ENCODE measurements around the gene HCN1.
"Not testable (repeated sequence)": the region's sequence is repeated elsewhere in the genome, so short reads cannot be mapped to it uniquely, and the experiment has no call there.

The HCN1 gene

DNA sequence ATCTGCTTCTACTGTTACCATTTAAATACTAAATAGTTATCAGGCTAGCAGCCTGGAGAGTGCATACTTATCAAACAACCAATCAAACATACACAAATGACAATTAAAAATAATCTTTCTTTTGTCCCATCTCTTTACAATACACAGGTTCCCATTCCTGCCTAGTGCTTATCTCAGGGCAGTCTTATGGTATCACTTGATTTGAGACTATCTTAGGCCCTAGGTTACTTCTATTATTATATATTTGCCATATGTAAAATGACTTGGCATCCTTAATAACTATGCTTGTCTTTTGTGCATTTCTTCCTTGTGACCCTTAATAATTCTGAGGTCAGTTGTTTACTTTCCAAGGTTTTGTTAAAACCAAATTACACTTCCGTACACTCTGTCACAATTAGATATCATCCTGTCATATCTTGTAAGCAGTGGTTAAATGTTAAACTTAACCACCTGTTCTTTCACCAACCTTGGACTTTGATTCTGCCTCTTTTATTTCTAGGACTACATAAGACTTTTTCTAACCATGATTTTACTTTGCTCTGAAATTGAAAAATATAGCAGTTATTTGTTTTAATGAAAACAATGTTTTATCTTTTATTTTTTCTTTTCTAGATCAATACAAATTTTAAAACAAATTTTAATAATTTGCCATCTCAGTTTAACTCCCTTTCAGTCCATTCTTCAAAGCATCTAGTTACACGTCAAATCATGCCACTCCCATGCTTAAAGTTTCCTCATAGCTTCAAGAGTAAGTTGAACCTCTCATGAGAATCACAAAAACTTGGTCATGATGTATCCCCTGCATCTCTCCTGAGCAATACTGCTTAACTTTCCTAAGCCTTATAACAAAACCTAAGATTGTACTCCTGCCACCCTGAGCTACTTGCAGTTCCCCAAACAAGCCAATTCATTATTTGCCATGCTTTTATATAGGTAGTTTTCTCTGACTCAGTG, 281.3 kb downstream of the HCN1 start:
- no peak for DNase-seq

DNA sequence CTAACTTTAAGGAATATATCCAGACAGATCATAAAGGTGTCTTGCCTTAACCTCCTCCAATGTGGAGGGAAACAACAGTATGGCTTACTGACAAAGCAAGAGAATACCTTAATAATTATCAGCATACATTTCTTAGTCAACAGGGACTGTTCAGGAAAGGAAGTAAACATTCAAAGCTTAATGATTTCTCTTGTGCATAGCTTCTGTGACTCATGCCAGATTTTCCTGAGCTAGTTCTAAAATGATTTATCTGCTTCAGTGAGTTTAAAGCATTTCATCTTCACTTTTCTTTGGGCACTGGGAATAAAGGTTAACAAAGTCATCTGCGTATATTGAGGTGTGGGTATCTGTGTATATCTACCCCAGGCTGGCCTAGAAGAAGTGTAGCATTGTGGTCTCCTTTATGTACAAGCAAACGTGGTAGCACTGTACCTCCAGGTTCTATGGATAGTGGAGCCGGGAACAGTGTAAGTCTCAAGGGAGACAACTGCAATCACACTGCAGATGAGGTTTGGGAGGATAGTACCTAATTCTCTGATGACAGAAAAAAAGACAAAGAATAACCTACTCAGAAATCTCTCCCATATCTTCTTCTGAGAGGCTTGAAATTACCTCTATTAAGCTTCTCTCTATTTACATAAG, 284.1 kb downstream of the HCN1 start:
- DNase-seq, result no peak

DNA sequence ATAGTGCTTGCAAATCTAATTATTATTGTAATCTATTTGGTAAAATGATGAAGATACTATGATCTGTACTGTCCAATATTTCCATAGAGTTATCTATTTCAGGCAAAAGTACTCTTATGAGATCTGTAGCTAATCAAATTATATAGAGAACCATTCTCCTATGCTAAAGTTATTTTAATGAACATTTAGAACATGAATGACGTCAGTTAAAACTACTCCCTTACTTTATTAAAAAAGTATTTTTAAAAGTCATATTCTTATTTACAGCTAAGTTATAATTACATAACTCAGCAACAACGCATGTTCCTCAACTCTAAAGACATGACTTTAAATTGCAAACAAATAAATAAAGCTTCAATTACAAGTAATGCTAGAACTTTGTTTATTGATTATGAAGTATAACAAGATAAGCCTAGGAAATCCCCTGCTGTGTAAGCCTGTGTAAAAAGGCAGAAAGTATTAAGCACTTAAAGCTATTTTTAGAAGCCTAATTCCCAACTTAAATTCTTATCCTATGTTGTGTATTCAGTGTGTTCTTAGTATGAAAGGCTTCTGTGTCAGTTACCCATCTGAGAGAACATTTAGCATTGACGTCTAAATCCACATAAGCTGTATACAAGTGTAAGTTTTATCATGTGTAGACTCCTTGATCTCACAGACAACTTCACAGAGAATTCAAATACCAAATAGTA, 285.7 kb downstream of the HCN1 start:
- DNase-seq, result no peak

DNA sequence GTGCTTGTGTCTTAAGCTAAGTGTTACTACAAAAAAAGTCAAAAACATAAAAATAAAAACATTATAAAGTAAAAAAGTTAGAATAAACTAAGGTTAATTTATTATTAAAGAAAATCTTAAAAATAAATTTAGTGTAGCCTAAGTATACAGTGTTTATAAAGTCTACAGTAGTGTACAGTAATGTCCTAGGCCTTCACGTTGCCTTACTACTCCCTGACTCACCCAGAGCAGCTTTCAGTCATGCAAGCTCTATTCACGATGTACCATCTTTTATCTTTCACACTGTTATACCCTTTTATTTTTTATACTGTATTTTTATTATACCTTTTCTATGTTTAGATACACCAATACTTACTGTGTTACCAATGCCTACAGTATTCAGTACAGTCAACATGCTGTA, 288.1 kb downstream of the HCN1 start:
- no peak for DNase-seq

DNA sequence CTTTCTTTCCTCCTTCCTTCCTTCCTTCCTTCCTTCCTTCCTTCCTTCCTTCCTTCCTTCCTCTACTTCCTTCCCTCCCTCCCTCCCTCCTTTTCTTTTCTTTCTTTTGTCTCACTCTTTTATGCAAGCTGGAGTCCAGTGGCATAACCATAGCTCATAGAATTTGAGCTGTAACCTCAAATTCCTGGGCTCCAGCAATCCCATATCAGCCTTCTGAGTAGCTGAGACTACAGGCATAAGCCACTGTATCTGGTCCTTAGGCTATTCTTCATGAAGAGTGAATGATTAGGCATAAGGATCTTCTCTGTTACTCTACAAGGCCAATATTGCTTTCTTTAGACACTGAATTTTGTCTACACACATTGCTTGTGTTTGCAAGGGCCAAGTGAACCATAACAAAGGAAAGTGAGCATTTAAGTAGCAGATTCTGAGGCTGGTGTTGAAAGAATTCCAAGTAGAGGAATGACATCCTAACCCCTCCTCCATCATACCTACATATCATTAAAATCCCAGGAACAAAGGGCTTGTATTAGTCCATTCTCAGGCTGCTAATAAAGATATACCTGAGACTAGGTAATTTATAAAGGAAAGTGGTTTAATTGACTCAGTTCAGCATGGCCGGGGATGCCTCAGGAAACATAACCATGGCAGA, 293.2 kb downstream of the HCN1 start:
- no peak for DNase-seq

DNA sequence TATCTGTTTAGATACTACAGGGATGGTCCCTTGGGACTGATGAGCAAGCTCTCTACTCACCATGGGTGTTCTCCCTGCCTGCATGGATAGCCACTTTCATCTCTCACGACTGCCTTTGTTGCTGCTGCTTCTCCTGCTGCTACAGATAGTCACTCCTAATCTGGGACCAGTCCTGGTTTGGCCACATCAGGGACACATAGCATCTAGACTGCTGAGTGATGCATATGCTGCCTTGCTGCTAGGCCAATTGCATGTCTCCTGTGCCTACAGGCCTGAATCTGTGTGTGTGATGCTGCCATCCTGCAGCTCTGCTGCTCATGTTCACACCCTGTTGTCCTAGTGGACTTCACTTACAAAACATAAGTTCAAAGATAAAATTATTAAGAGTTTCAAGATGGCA, 297.1 kb downstream of the HCN1 start:
- no peak for DNase-seq

DNA sequence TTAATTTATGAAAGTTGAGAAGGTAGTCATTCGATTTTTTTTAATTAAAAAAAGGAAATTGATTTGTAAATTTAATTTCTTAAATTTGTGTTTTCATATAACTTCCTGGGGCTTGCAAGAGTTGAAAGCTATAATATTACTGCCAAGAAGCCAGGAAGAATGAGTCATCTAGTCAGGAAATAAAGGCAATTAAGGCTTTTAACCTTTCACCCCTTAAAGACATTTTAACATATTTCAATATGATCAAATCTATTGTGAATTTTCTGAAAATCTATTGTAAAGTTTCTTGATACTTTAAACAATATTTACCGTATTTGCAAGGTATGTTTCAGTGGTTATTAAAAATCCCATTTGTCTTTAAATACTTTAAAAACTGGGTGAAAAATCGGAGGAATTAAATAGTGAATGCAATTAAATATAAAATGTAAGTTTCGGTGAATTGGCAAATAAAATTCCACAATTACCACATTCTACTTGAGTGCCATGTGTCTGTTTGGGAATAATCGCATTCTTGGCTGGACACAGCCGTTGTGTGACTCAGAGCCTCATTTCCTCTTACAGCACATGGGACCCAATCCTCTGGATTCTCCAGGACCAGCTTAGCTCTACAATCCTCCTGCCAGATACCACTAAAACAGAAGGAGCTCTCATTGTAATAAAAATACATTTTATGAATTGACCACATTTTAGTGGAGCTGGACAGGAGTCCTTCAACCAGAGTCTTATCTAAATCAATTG, 310.7 kb downstream of the HCN1 start:
- DNase-seq, result no peak

DNA sequence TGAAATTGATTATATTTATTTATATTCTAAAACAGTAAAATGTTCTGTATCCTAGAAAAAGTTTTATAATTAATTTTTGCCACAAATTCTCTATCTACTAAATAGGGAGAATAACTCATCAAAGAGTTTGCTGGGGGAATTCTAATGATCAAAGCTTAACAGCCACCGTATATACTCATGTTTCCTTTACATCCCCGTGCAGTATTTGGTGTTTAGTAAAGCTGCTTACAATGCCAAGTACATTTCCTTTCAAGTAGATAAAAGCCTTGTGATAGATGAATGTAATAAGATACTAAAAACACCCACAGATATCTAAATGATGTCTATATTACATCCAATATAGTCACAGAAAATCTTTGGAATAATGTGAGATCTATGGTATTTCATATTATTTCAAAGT, 312.2 kb downstream of the HCN1 start:
- DNase-seq, result no peak

DNA sequence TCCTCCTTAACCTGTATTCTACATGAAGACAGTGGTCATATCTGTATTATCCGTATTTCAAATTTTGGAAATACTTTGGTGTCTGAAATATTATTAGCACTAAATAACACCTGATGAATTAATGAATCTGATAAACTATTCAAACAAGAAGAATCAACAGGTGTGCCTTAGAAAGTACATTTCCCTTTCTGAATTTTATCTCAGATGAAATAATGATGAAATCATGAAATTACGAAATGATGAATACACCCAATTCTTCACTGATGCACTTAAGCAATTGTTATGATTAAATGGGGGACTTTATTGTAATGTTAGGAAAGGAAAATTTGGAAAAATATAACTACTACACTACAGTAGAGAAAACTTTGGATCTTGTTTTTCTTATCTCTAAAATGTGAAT, 313.6 kb downstream of the HCN1 start:
- DNase-seq, result no peak

DNA sequence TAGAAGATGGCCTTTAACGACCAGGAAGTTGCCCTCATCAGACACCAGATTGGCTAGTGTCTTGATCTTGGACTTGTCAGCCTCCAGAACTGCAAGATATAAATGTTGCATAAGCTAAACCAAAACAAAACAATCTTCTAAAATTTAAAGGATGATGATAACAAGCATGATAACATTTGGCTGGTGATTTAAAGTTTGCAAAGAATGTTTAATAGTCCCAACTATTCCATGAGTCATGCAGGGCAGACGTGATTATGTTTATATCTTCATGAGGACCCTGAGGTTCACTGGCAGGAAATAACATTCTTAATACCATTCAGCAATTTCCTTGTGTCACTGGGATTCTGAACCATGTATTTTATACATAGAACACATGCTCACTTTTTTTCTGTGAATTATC, 319.8 kb downstream of the HCN1 start:
- no peak for DNase-seq

DNA sequence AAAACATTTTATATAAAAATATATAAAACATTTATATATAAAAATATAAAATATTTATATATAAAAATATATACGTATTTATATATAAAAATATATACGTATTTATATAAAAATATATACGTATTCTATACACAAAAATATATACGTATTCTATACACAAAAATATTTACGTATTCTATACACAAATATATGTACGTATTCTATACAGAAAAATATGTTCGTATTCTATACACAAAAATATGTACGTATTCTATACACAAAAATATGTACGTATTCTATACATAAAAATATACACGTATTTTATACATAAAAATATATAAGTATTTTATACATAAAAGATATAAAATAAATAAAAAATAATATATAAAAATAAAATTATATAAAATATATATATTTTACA, 323.6 kb downstream of the HCN1 start:
- no peak for DNase-seq

DNA sequence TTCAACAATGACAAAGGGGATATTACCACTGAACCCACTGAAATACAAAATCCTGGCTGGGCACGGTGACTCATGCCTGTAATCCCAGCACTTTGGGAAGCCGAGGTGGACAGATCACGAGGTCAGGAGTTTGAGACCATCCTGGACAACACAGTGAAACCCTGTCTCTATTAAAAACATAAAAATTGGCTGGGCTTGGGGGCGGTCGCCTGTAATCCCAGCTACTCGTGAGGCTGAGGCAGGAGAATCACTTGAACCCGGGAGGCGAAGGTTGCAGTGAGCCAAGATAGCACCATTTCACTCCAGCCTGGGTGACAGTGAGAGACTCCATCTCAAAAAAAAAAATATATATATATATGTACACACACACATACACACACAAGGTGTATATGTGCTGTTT, 324.8 kb downstream of the HCN1 start:
- DNase-seq, result not testable (repeated sequence)

DNA sequence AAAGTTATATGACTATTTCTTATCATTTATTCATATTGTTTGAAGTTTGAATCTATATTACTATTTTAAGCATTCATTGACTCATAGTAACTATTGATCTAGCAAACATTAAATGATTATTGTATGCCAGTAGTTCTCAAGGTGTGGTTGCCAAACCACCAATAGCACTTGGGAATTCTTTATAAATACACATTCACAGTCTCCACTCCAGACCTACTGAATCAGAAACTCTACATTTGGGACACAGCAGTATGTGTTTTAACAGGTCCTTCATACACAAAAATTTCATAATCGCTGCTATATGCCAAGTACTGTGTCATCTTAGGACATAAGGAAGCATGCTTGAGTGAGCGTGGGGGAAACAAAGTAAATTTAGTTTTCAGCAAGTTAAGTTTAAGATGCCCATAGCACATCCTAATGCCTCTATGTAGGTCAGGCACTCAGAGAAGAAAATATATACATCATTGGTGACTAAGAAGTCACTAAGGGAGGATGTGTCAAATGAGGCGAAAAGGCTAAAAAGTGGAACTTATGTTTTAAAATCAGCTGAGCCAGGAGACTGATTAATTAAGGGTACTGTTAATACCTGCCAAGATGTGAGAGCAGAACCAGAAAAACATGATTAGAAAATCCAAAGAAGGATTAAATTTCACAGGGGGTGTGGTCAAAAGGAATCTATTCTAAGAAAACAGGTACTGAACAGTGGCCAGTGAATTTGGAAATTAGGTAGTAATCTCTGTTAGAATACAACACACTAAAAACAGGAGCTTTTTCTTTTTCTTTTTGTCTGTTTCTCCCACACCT, 340.8 kb downstream of the HCN1 start:
- DNase-seq, result no peak

DNA sequence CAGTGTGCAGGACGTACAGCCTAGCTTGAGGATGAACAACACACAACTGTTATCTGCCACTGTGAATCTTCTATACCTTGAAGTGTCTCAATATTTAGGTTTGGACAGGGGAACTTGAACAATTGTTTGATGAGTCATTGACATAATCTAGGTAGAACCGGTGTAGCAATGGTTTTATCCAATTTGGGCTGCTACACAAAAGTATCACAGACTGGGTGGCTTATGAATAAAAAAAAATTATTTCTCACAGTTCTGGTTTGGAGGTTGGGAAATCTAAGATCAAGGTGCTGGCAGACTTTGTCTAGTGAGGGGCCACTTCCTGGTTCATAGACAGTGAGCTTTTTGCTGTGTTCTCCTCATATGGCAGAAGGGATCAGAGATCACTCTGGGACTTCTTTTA, 359.7 kb downstream of the HCN1 start:
- DNase-seq, result no peak

DNA sequence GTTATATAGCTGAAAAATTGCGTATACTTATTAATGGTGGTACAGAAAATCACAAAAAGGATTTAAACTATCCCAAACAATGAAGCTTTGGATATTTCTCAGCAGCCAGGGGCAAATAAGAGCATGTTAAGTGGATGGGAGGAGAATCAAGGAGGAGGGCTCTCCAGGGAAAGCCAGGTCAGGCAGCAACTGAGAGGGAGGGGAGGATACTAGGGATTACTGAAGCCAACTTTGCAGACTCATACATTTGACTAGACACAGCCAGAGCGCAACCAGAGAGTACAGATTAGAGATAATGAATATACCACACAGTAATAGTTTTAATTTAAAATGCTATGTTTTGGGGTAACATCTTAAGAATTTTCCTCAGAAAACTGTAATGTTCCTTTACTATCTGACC, 360.2 kb downstream of the HCN1 start:
- no peak for DNase-seq

DNA sequence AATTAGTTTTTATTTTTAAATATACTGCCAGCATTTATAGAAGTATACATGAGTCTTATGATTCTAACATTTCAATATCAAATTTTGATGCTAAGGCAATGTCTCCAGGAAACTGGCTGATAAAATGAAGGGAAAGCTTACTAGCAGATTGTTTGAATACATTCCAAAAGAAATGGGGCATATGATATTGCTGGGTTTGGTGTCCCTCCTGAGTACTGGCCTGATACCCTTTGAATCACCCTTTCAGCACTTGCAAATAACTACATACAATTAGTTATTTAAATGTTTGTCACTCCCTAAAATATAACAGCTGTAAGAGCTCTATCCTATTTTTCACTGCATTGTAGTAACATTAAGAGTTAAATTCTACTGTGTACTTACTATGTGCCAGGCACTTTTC, 360.8 kb downstream of the HCN1 start:
- no peak for DNase-seq

DNA sequence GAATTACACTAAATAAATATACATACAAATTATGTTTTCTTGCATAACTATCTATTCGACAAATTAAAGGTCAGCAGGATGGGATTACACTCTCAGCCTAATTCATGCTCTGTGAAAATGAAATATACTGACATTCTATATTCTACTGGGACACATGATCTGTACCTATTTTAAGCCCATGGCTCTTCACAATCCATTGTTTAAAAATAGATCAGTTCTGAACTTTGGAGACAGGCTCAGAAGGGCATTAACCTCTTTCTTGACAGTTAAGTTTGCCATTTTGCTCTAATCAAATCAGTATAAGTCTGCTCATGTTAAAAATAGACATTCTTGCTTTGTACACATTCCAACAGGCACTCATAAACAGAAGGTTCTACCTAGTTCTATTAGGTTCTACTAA, 361.2 kb downstream of the HCN1 start:
- no peak for DNase-seq

DNA sequence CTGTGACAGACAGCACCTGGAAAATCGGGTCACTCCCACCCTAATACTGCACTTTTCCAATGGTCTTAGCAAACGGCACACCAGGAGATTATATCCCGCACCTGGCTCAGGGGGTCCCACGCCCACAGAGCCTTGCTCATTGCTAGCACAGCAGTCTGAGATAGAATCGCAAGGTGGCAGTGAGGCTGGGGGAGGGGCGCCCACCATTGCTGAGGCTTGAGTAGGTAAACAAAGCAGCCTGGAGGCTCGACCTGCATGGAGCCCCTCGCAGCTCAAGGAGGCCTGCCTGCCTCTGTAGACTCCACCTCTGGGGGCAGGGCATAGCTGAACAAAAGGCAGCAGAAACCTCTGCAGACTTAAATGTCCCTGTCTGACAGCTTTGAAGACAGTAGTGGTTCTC, 383.6 kb downstream of the HCN1 start:
- DNase-seq, result not testable (repeated sequence)

DNA sequence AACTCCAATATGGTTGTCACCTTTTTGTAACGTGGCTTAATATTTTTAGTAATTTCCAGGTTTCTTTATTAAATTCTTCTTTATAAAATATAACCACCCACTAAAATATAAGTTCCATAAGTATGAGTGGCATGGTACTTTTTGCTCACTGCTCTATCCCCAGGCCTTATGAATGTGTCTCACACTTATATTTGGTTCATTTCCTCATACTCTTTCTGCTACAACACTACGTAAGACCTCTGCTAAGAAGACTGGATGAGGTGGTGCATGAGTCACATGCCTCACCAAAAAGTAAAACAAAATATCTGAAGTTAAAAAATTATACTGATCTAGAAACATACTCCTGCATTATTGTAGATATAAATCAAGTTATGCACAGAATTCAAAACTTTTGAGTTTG, 400.9 kb downstream of the HCN1 start:
- DNase-seq, result no peak

DNA sequence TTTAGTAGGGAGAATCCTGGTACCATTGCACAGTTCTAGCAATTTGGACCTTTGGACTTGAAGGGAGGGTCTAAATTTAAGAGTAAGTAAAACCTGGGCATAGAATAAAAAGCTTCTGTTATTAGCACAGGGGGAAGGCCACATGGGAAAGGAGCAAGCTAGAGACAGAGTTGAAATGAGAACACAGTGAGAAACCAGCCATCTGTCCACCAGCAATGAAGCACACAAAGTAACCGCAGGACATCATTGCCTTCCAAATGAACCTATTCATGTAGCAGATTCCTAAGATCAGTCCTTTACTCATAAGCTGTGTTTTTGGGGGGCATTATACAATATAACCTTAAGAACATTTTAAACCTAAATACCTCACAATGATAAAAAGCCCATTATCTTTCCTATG, 407.4 kb downstream of the HCN1 start:
- DNase-seq, result no peak

DNA sequence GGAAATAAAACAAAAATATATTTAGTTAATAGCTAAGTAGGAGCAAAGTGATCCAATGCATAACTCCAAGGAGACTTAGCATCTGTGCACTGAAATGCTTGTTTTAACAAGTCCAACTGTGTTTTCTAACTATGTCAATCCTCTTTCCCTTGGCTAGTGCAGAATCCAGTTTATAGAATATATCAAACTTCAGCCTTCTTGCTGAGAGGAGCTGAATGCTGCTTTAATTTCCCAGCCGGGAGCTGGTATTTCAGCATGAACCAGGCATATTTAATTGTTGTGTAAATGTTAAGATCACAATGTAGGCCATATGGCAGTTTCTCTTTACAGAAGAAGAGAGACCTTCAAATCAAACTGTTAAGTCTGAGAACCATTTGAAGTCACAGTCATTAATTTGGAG, 411.7 kb downstream of the HCN1 start:
- no peak for DNase-seq

DNA sequence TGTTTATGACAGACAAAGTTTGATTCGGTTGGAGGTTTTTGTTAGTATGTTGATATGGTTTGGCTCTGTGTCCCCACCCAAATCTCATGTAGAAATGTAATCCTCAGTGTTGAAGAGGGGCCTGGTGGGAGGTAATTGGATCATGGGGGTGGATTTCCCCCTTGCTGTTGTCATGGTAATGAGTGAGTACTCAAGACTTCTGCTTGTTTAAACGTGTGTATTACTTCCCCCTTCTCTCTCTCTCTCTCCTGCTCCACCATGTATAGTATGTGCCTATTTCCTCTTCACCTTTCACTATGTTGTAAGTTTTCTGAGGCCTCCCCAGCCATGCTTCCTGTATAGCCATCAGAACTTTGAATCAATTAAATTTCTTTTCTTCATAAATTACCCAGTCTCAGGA, 415.1 kb downstream of the HCN1 start:
- DNase-seq, result no peak

Measured in inflammatory macrophage (primary cell).